Neutrophil (primary cell): Measurements from ENCODE around the gene C14orf132.

Experiments used
- H3K27ac ChIP-seq: fragments of 200-600 bp; sonication (generic); 2 replicates; pipeline ENCODE4 v1.5.1; 2016; ENCODE audit warnings: mild to moderate bottlenecking, moderate library complexity
- H3K27me3 ChIP-seq: fragments of 200-600 bp; sonication (generic); 2 replicates; pipeline ENCODE4 v1.6.0; 2016; ENCODE audit warnings: mild to moderate bottlenecking
- H3K36me3 ChIP-seq: fragments of 200-600 bp; sonication (generic); 2 replicates; pipeline ENCODE4 v1.5.1; 2017
- H3K4me1 ChIP-seq, 2 experiments: fragments of 200-600 bp in 1 of 2; sonication (generic) in 1 of 2; 1 replicate in 1 of 2; 2 replicates in 1 of 2; pipeline versions ENCODE4 v1.5.1 to v1.6.1; 2013 to 2016; ENCODE audit warnings: low read depth in 1 of 2, low read length in 1 of 2, mild to moderate bottlenecking in 1 of 2, moderate library complexity in 1 of 2; ENCODE audit not compliant: control insufficient read depth in 1 of 2, insufficient read depth in 1 of 2
- H3K4me3 ChIP-seq, 2 experiments: fragments of 200-600 bp in 1 of 2; sonication (generic) in 1 of 2; 1 replicate in 1 of 2; 2 replicates in 1 of 2; pipeline ENCODE4 v1.5.1; 2013 to 2016; ENCODE audit warnings: low read depth in 1 of 2, low read length in 1 of 2, mild to moderate bottlenecking in 1 of 2, moderate library complexity in 1 of 2
- H3K9me3 ChIP-seq: fragments of 200-600 bp; sonication (generic); 2 replicates; pipeline ENCODE4 v1.5.1; 2016
- TF ChIP-seq, protein P1 (sequence below): fragments of 200-600 bp; sonication (generic); IDR thresholded peaks from 2 replicates; pipeline ENCODE4 v1.5.1; 2016; ENCODE audit warnings: antibody characterized with exemption

C14orf132 gene

DNA sequence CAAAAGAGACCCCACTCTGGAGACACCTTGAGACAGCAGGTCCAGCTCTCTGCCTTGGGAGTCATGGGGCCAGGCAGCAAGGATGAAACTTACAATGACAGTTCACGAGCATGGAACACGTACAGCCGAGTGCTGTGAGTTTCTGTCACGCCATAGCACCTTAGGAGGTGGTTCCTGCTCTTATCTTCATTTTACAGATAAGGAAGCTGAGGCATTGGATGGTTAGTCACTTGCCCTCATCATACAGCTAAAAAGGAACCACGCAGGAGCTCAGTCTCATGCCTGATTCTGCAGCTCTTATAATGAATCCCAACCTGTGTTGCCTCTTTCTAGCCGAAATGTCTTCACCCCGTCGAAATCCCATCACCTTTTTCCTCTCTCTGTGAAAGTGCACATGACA, 39.9 kb downstream of the C14orf132 start:
- no peaks in the 10 kb centered on the region for H3K4me1 ChIP-seq
- H3K9me3 ChIP-seq: no peaks in the 10 kb centered on the region
- H3K36me3 ChIP-seq: no peaks in the 10 kb centered on the region
- H3K27ac ChIP-seq: no peak overlapping the region
- no peak overlapping the region for H3K4me3 ChIP-seq
- H3K27me3 ChIP-seq: peaks cover 11% of the 10 kb centered on the region
- TF ChIP-seq, protein P1, sequence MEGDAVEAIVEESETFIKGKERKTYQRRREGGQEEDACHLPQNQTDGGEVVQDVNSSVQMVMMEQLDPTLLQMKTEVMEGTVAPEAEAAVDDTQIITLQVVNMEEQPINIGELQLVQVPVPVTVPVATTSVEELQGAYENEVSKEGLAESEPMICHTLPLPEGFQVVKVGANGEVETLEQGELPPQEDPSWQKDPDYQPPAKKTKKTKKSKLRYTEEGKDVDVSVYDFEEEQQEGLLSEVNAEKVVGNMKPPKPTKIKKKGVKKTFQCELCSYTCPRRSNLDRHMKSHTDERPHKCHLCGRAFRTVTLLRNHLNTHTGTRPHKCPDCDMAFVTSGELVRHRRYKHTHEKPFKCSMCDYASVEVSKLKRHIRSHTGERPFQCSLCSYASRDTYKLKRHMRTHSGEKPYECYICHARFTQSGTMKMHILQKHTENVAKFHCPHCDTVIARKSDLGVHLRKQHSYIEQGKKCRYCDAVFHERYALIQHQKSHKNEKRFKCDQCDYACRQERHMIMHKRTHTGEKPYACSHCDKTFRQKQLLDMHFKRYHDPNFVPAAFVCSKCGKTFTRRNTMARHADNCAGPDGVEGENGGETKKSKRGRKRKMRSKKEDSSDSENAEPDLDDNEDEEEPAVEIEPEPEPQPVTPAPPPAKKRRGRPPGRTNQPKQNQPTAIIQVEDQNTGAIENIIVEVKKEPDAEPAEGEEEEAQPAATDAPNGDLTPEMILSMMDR: no peak

DNA sequence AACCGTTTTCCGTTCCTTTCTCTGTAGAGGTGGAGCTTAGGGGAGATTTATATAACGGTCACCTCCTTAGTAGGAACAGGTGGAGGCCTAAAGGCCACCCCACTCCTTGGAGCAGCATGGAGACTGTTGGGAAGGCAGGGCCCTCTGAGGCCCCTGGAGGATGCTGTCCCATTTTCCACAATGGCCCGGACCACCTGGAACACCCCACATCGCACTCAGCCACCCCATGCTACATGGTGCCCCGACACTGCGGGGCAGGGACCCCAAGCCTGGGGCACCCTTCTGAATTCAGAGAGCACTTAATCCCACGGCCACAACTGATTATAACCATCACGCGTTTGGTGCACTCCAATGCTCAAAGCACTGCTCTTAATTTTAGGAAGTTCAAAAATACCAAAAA, 41.4 kb downstream of the C14orf132 start:
- peaks cover 11% of the 10 kb centered on the region for H3K27me3 ChIP-seq
- TF ChIP-seq, protein P1: no peak
- no peaks in the 10 kb centered on the region for H3K4me1 ChIP-seq
- no peaks in the 10 kb centered on the region for H3K9me3 ChIP-seq
- no peaks in the 10 kb centered on the region for H3K36me3 ChIP-seq
- H3K27ac ChIP-seq: no peak overlapping the region
- no peak overlapping the region for H3K4me3 ChIP-seq

DNA sequence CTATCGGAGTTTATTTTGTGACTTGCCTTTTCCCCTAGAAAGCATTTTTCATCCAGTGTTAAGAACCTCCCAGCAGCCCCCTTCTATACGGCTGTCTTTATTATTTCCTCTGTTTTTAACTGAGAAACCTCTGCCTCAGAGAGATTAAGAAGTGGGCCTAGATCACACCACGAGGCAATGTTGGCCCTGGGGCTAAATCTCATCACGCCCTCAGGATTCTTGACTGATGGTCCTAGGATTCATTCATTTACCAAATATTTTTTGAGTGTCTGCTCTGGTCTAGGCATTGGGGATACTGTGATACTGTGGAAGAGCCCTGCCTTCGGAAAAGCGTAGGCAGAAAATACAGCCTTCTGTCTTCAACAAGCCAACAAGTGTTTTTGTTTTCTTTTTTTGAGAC, 42.1 kb downstream of the C14orf132 start:
- Histone ChIP-seq H3K4me3 (no peak overlapping the region), H3K27me3 (peaks cover 8% of the 10 kb centered on the region), H3K4me1 (no peaks in the 10 kb centered on the region), H3K27ac (no peak overlapping the region), H3K9me3 (no peaks in the 10 kb centered on the region), H3K36me3 (no peaks in the 10 kb centered on the region)
- TF ChIP-seq, protein P1: no peak

DNA sequence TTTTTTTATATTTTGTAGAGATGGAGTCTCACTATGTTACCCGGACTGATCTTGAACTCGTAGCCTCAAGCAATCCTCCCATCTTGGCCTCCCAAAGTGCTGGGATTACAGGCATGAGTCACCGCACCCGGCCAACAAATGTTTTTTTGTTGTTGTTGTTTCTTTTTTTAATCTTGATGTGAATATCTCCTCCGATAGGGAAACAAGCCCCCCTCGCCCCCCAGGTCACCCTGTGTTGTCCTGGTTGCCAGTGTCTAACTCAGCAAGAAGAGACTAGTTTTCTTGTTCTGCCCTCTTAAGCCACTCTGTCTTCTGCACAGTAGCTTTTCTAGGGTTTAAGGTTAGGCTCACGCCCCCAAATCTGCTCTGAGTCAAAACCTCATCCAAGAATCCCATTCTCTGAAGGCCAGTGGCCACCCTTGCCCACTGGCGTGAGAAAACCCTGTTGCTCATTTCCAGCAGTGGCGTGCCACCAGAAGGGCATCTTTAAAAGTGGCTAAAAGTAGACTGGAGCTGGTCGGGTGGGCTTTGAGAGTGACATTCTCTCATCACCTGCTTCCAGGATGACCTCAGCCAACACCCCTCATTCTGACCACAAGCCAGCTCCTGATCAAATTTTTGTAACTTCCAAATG, 42.7 kb downstream of the C14orf132 start:
- Histone ChIP-seq H3K4me3 (no peak overlapping the region), H3K27ac (no peak overlapping the region), H3K4me1 (no peaks in the 10 kb centered on the region), H3K27me3 (peaks cover 4% of the 10 kb centered on the region), H3K9me3 (no peaks in the 10 kb centered on the region), H3K36me3 (no peaks in the 10 kb centered on the region)
- TF ChIP-seq, protein P1: no peak

DNA sequence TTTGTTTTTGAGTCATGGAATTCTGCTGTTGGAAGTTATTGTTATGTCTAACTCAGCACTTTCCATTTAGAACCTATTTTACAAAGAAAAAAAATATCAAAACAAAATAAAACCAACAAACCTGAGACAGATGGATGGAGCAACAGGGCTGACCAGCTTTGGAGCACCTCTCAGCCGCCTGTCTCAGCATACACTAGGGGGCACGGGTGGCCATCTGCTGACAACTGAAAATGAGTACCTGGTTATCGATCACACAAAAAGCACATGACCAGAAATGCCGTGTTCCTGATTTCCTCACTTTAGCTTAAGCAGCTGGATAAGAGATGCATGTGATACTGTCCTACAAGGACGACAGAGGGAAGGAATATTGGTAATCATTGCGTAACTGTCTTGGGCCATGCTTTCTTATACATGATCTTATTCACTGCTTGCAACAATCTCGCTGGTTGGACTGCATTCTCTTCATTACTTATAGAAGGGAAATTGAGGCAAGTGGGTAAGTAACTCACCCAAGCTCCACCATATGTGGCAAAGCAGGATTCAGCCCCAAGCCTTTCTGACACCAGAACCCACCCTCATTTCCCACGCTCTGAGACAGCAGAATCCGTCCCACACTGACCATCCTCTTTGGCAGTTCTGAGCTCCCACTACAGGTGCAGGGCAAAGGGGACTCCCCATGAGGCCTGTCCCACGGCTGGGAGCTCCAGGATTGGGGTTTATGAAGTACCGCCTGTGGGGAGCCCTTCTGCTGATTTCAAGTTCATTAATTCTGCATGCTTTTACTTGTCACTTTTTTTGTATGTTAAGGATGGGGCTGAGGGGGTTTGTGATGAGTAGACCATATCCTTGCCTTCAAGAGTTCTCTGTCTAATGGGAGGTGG, 43.5 kb downstream of the C14orf132 start:
- Histone ChIP-seq H3K36me3 (no peaks in the 10 kb centered on the region), H3K27me3 (no peaks in the 10 kb centered on the region), H3K4me1 (no peaks in the 10 kb centered on the region), H3K27ac (no peak overlapping the region), H3K4me3 (no peak overlapping the region), H3K9me3 (no peaks in the 10 kb centered on the region)
- TF ChIP-seq, protein P1: no peak
